AG04450 (cell line): ENCODE results near the gene CMC2. TPM values are rescaled to one million over a fixed set of nuclear protein-coding genes. Genes with fewer than 3 reads are reported as not detected.

ENCODE experiments used
- CTCF ChIA-PET: fragments of 300-600, 350-600 bp; formaldehyde crosslinking; extraction: SDS; loops from one replicate; lab custom pipeline; 2022; ENCODE audit warnings: antibody characterized with exemption, inconsistent platforms; lab: Charles Lee
- POLR2A ChIA-PET: fragments of 350-600 bp; formaldehyde crosslinking; extraction: SDS; loops from one replicate; lab custom pipeline; 2021; ENCODE audit warnings: antibody characterized with exemption, inconsistent platforms; lab: Yijun Ruan, JAX
- DNase-seq: peaks from one replicate; pipeline ENCODE4 v3.0.0-alpha.2; 2011; ENCODE audit warnings: low read depth, low spot score
- H3K27ac ChIP-seq: one replicate; pipeline ENCODE4 v1.5.1; 2012; ENCODE audit warnings: low read depth, low read length, control low read depth
- H3K27me3 ChIP-seq: one replicate; pipeline ENCODE4 v1.6.0; 2012; ENCODE audit warnings: low read length; ENCODE audit not compliant: control insufficient read depth, insufficient read depth
- H3K4me3 ChIP-seq: 2 replicates; pipeline ENCODE4 v1.5.1; 2011; ENCODE audit warnings: mild to moderate bottlenecking, low read depth, low read length, control low read depth
- H3K9me3 ChIP-seq: 2 replicates; pipeline ENCODE4 v1.5.1; 2012; ENCODE audit warnings: low read length; ENCODE audit not compliant: control insufficient read depth, insufficient read depth
- polyA plus RNA-seq: library from polyadenylated mRNA; depleted of rRNA; stranded (reverse); fragments of >200 nt; gene quantifications from 2 replicates; pipeline ENCODE4 v1.2.3, GENCODE V29; 2011
- TF ChIP-seq, protein P1 (sequence below): IDR thresholded peaks from 2 replicates; pipeline ENCODE4 v1.5.1; 2011; ENCODE audit warnings: low read depth, low read length, control low read depth, inconsistent platforms

Gene CMC2
- polyA plus RNA-seq, 1 experiment: 85.2 TPM

DNA sequence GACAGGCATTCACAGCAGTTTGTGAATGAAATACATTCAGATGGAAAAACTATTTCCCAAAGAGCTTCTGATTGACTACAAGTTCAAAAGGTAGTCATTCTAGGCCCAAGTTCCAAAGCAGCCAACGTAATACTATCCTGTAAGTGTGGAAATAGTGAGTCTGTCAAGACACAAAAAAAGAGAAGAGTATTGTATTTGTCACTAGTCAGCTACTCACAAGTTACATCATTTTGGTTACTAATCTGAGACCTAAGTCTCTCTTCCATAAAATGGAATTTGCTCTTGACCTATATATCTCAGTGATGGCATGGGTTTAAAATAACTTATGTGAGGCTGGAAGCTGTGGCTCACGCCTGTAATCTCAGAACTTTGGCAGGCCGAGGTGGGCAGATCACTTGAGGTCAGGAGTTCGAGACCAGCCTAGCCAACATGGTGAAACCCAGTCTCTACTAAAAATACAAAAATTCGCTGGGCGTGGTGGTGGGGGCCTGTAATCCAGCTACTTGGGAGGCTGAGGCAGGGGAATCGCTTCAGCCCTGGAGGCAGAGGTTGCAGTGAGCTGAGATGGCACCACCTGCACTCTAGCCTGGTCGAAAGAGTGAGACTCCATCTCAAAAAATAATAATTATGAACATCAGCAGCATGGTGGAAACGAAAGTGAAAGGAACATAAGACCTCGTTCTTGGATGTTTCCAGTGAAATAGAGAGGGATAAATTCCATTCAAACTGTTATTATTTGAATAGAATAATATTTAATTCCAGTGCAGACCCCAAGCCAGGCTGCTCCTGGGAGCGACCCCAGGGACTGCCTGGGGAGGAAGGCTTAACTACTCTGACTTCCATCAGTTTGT is 2.9 kb downstream of the CMC2 start:
- Histone ChIP-seq H3K9me3 (no peaks in the 10 kb centered on the region), H3K4me3 (peak overlapping the region; percentile 41), H3K27me3 (no peaks in the 10 kb centered on the region), H3K27ac (peak overlapping the region; percentile 54)
- ChIA-PET CTCF (interaction anchor here (0.6 to 5.7 kb wide), 44 partner anchors 7 to 1042 kb away, joined by 3 to 120 read pairs (median 4); partner anchors contain the start of genes ATMIN, BCO1 and C16orf46), POLR2A (no interaction called here)
- TF ChIP-seq, protein P1, sequence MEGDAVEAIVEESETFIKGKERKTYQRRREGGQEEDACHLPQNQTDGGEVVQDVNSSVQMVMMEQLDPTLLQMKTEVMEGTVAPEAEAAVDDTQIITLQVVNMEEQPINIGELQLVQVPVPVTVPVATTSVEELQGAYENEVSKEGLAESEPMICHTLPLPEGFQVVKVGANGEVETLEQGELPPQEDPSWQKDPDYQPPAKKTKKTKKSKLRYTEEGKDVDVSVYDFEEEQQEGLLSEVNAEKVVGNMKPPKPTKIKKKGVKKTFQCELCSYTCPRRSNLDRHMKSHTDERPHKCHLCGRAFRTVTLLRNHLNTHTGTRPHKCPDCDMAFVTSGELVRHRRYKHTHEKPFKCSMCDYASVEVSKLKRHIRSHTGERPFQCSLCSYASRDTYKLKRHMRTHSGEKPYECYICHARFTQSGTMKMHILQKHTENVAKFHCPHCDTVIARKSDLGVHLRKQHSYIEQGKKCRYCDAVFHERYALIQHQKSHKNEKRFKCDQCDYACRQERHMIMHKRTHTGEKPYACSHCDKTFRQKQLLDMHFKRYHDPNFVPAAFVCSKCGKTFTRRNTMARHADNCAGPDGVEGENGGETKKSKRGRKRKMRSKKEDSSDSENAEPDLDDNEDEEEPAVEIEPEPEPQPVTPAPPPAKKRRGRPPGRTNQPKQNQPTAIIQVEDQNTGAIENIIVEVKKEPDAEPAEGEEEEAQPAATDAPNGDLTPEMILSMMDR: no peak
- no peak for DNase-seq

DNA sequence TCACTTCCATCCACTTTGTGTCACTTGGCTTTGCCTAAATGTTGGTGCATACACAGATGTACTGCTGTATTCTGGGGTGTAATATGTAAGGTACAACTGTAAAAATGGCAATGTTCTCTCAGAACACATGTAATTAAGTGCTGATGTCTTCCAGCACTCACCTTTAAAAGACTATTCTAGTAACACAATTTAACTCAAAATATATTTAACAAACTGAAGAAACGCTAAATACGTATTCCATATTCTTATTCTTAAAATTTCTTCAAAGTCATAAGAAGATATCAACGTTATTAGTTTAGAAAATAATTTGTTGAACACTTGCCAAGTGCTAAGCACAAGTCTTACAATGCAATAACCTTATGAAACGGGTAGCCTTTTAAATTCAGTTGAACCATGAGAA is 3.6 kb downstream of the CMC2 start:
- Histone ChIP-seq H3K4me3 (no peak overlapping the region), H3K9me3 (no peaks in the 10 kb centered on the region), H3K27me3 (no peaks in the 10 kb centered on the region), H3K27ac (no peak overlapping the region)
- CTCF ChIA-PET: interaction anchor here (1.4 to 5.7 kb wide), 5 partner anchors 13 to 79 kb away, joined by 3 to 120 read pairs (median 8); partner anchors contain the start of gene ATMIN
- POLR2A ChIA-PET: no interaction called here
- TF ChIP-seq, protein P1: no peak
- DNase-seq: no peak

DNA sequence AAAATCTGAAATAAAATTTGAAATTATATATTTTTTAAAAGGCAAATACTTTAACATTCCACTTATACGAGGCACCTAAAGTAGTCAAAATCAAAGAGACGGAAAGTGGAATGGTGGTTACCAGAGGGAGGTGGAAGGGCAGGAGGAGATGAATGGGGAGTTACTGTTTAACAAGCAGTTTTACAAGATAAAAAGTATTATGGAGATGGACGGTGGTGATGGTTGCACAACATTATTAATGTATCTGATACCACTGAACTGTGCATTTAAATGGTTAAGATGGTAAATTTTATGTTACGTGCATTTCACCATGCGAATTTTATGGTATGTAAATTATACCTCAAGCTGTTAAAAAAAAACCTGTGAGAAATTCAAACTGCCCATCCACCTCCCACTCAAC is 5.4 kb downstream of the CMC2 start:
- Histone ChIP-seq H3K9me3 (no peaks in the 10 kb centered on the region), H3K27me3 (no peaks in the 10 kb centered on the region), H3K27ac (no peak overlapping the region), H3K4me3 (no peak overlapping the region)
- DNase-seq: no peak
- TF ChIP-seq, protein P1: no peak
- POLR2A ChIA-PET: no interaction called here
- CTCF ChIA-PET: interaction anchor here (5.7 kb wide), 1 partner anchor 35 kb away, joined by 47 read pairs; the partner anchor contains the start of gene ATMIN

DNA sequence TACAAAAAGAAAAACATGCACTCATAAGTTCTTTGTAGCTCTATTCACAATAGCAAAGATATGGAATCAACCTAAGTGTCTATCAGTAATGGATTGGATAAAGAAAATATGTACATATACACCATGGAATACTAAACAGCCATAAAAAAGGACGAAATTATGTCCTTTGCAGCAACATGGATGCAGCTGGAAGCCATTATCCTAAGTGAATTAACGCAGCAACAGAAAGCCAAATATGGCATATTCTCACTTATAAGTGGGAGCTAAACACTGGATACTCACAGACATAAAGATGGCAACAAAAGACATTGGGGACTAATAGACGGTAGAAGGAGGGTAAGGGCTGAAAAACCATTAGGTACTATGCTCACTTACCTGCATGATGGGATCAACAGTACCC is 5.8 kb downstream of the CMC2 start:
- Histone ChIP-seq H3K27me3 (no peaks in the 10 kb centered on the region), H3K9me3 (no peaks in the 10 kb centered on the region), H3K27ac (no peak overlapping the region), H3K4me3 (no peak overlapping the region)
- no peak for DNase-seq
- TF ChIP-seq, protein P1: no peak
- POLR2A ChIA-PET: no interaction called here
- CTCF ChIA-PET: interaction anchor here (1.1 to 5.7 kb wide), 3 partner anchors 36 to 475 kb away, joined by 3 to 47 read pairs (median 3); partner anchors contain the start of gene ATMIN
